Measurements from ENCODE around the gene SNAP29.
A peak's percentile ranks its signal among the peaks of the same experiment; 100 is the strongest.
"Not testable (repeated sequence)": the region's sequence is repeated elsewhere in the genome, so short reads cannot be mapped to it uniquely, and the experiment has no call there.

The SNAP29 gene

GRCh38 chr22:20899827-20900423 is 41.1 kb downstream of the SNAP29 start:
- TF ChIP-seq CTCF (IDR thresholded peaks at IDR 0.05; ENCODE audit: low read depth, low read length, missing control alignments) = no peak
- in situ Hi-C loops (cut with HindIII; ENCODE audit: low sequenced_read_pairs) = no loop called here
- no peak for DNase-seq (ENCODE audit: low read depth)
- H3K4me3 ChIP-seq (ENCODE audit: low read depth, low read length) = no peak overlapping the region

GRCh38 chr22:20901093-20902033 is 42.6 kb downstream of the SNAP29 start:
- DNase-seq (ENCODE audit: low read depth); H3K4me3 ChIP-seq (ENCODE audit: low read depth, low read length); in situ Hi-C loops (cut with HindIII; ENCODE audit: low sequenced_read_pairs): not testable (repeated sequence)

- in situ Hi-C loops (cut with HindIII; ENCODE audit: low sequenced_read_pairs) = no loop called here
- no peak for DNase-seq (ENCODE audit: low read depth)
- H3K4me3 ChIP-seq (ENCODE audit: low read depth, low read length) = no peak overlapping the region
- no peak for TF ChIP-seq CTCF (IDR thresholded peaks at IDR 0.05; ENCODE audit: low read depth, low read length, missing control alignments)
Observed at GRCh38 chr22:20903093-20903492, 44.3 kb downstream of the SNAP29 start.

GRCh38 chr22:20904008-20904979 is 45.5 kb downstream of the SNAP29 start:
- no peak overlapping the region for H3K4me3 ChIP-seq (ENCODE audit: low read depth, low read length)
- in situ Hi-C loops (cut with HindIII; ENCODE audit: low sequenced_read_pairs) = no loop called here
- DNase-seq (ENCODE audit: low read depth) = peak; percentile 59
- no peak for TF ChIP-seq CTCF (IDR thresholded peaks at IDR 0.05; ENCODE audit: low read depth, low read length, missing control alignments)

GRCh38 chr22:20904980-20905355 is 46.2 kb downstream of the SNAP29 start:
- no peak for DNase-seq (ENCODE audit: low read depth)
- H3K4me3 ChIP-seq (ENCODE audit: low read depth, low read length) = no peak overlapping the region
- in situ Hi-C loops (cut with HindIII; ENCODE audit: low sequenced_read_pairs) = no loop called here
- TF ChIP-seq CTCF (IDR thresholded peaks at IDR 0.05; ENCODE audit: low read depth, low read length, missing control alignments) = no peak

- no peak for TF ChIP-seq CTCF (IDR thresholded peaks at IDR 0.05; ENCODE audit: low read depth, low read length, missing control alignments)
- DNase-seq (ENCODE audit: low read depth) = no peak
- no peak overlapping the region for H3K4me3 ChIP-seq (ENCODE audit: low read depth, low read length)
- in situ Hi-C loops (cut with HindIII; ENCODE audit: low sequenced_read_pairs) = no loop called here
Observed at GRCh38 chr22:20905415-20906386, 46.9 kb downstream of the SNAP29 start.

Measured in astrocyte of the cerebellum (primary cell).